NCI-H524 (cell line): Measurements from ENCODE around the gene FKBP5.
A peak's percentile ranks its signal among the peaks of the same experiment; 100 is the strongest.
"Not testable (repeated sequence)": the region's sequence is repeated elsewhere in the genome, so short reads cannot be mapped to it uniquely, and the experiment has no call there.

Source experiments
- DNase-seq, 2 experiments: peaks; one replicate each; lab custom pipeline; 2025; lab: John Stamatoyannopoulos, UW

FKBP5 gene

DNA sequence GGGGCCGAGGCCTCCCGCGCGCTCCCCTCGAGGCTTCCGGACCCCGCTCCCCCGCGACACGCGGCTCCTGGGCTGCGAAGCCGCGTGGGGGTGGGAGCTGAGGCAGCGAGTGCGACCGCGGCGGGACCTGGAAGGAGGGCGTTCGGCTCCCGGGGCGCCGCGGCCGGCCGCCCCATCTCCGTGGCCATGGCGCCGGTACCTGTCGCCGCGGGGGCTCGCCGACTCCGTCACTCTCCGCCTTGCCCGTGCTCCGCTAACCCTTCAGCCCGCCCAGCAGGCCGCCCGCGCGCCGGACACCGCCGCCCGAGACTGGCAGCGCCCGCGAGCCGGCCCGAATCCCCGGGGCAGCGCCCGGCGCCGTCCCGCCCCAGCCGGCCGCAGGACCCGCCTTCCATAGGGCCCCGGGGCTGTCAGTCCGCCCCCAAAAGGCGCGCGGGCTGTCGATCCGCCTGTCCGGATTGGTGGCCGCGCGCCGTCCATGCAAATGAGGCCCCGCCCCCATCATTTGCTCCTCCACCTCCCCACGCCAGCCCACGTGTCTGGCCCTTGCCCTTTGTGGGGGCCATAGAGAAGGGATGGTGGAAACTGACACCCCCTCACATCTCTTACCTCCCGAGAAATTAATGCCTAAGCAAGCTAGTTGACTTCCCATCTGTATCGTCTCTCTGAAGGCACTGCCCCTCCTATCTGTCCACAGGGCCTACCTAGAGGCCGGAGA is at the start of gene FKBP5:
Gene FKBP5, minus strand, starts transcription at position 311 of the 718 bp plus-strand sequence. CDS start 46,091 bp downstream, outside the sequence.
- DNase-seq: peak; percentile 62 to 77

- peak; percentile 62 to 90 for DNase-seq
These were observed 48.9 kb upstream of the FKBP5 start for GRCh38 chr6:35737413-35738211.

- no peak for DNase-seq
These were observed 48.3 kb upstream of the FKBP5 start, which contains the start of gene ARMC12 for GRCh38 chr6:35736982-35737412. Gene ARMC12 (plus strand): TSS chr6:35737032. CDS start chr6:35737109, 77 bp downstream.

DNA sequence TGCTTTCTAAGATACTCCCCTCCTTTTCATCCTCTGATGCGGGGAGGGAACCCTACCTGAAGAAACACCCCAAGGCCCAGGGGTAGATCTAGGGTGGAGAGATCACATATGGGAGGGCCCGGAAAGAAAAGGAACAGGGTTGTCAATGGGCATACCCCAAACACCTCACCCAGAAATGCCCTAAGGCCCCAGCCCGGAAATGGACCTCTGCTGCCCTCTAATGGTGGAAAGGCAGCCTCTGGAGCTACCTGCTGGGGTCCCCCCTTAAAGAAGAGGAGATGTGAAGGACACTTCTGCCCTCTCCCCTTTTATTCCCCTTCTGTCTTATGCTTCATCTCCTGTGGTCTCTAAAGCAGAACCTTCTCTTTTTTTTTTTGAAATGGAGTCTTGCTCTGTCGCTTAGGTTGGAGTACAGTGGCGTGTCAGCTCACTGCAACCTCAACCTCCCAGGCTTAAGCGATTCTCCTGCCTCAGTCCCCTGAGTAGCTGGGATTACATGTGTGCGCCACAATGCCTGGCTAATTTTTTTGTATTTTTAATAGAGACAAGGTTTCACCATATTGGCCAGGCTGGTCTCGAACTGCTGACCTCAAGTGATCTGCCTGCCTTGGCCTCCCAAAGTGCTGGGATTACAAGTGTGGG is 47.7 kb upstream of the FKBP5 start:
- DNase-seq: peak; percentile 61 to 74

GRCh38 chr6:35735452-35735851 is 46.7 kb upstream of the FKBP5 start:
- DNase-seq: no peak

GRCh38 chr6:35734319-35734718 is 45.6 kb upstream of the FKBP5 start:
- not testable (repeated sequence) for DNase-seq

DNA sequence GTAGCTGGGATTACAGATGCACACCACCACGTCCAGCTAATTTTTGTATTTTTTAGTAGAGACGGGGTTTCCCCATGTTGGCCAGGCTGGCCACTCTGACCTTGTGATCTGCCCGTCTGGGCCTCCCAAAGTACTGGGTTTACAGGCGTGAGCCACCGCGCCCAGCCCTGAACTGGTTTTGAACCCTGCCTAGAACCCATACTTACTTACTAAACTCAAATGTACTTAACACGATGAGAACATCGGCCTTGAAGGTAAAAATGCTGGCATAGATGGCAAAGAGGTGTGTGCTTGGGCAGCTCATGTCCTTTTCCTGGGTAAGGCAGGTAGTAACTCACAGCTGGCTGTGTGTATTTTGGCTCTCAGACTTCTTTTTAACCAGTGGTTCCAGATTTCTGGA is 44.9 kb upstream of the FKBP5 start:
- no peak for DNase-seq

DNA sequence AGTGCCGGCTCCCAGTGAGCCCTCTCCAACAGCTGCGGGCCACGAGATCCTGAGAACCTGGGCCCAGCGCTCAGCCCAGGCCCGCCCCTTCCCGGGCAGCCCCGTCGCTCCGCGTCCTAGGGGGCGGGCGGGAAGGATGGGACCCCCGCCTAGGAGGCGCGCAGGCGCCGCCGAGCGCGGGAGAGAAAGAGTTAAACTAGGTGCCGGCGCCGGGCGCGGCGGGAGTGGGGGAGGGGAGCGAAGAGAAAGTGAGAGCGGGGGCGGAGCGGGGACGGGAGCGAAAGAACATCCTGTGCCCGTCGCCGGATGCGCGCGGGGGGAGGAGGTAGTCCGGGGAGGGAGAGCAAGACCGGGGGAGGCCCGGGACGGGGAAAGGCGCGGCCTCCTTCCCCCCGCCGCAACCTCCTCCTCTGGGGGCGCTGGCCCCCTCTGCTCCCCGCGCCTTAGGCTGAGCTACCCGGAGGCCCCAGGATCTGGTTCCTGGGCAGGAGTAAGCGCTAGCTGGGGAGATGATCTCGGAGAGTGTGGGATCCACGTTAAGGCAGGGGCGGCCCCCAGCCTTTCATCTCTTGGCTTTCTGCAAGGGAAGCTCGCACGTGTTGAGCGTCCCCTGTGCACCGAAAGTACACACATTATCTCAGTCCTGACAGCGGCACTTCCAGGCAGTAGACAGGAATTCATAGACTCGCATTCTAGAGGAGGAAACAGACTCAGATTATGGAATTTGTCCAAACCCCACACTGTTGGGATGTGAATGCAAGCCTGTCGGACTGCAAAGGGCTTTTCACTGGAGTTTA is 43.2 kb upstream of the FKBP5 start:
- peak; percentile 66 to 75 for DNase-seq

DNA sequence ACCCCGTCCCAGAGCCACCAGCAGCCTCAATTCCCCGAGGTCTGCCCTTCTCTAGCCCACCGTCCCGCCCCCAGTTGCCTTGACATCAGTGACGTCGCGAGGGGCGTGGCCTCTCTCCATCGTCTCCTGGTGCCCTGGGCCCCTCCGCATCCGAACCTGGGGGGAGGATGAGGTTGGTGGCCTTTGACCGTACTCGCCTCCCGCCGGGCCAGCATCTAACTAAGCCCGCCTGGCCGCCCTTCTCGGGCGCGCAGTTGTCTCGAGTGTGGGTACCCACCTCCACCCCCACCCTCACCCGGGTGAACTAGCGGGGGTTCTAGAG is 42.7 kb upstream of the FKBP5 start:
- peak; percentile 66 to 75 for DNase-seq

- no peak for DNase-seq
These were observed 42.2 kb upstream of the FKBP5 start for GRCh38 chr6:35730745-35731413.

GRCh38 chr6:35729722-35730121 is 41.0 kb upstream of the FKBP5 start:
- no peak for DNase-seq

- DNase-seq: peak in 1 of 2 experiments; percentile 14
These were observed 40.3 kb upstream of the FKBP5 start for GRCh38 chr6:35728683-35729678.

DNA sequence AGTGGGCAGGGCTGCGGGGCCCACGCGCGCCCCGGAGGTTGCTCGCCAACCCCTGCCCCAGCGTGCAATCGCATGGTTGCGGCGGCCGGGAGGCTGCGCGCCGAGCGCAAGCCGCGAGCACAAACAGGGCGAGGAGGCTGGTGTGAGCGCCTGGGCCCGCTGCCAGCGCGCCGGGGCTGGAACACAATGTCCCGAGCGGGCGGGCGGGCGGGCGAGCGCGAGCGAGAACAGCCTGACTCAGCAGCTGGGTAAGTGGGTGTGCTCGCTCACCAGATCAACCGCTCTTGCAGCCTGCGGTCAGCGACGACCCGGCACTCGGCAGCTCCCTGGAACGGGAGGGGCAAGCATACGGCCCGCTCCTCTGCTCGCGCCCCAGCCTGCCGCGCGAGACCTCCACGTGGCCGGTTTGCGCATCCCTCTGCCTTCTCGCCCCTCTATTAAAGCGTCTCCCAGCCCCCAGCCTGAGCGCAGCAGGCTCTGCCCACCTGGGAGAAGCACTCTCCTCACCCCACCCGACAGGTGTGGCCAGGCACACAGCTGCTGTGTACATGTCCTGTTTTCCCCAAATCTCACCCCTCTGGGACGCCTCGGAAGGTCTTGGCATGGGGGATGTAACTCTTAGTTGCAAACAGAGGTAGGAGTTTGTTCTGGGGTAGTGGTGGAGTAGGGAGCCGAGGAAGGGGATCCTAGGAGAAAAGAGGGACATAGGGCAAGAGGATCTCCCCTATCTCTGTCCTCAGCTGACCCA is 39.4 kb upstream of the FKBP5 start:
- peak; percentile 73 to 77 for DNase-seq

DNA sequence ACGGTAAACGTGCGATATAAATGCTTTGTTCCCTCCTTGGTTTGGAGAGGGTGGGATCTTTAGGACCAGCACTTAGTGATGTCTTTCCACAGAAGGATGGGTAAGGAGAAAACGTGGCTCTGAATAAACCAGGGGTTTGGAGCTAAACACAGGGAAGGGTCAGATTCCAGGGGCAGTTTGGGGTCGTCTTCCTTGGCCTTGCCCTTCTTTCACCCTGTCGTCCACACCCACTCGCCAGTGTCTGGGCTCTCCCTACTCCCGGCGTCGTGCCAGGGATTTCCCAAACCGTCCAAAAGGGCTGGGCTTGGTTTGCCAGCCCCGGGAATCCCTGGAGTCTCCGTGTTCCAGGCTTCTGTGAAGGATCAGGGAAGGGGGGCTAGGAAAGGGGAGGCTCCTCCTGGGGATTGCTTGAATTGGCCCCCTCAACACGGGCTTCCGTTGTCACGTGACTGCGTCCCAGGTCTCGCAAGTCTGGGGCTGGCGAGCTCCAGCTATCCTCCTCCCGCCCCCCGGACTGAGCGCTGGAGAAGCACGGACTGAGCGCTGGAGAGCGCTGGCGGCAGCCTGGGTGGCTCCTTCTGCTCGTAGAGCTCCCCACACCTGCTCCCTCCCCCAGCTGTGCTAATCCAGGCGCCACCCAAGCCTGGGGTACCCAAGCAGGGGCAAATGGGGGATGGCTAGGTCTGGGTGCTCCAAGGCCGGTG is 38.7 kb upstream of the FKBP5 start:
- DNase-seq: peak; percentile 52 to 77

DNA sequence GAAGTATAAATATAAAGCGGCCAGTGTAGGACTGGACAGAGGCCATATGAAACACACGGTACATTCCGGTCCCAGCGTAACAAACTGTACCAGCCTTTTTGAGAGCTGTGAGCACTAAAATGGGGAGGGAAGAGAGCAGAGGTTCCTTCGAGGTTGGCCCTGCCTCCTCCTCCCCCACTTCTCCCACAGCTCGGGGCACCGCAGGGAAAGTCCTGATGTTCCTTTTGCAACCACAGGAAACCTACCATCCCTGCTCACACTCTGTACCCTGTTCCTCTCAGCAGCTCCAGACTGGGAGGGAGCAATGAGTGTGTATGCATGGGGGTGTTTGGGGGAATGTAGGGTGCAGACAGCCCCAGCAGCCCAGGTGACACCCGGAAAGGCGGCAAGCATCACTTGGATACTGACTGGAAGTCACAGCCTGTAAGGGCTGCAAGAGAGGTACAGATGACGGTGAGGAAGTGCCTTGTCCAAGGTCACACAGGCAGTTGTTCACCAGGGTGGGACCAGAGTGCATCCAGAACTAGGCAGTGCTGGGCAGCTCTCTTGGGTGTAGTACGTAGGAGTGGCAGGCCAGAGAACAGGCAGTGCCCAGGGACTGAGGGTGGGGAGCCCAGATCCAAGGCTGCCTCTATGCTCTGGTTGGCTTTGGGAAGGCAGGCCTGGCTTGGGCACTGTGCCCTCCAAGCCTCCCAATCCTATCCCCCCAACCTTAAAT is 37.2 kb upstream of the FKBP5 start:
- DNase-seq: no peak

GRCh38 chr6:35725081-35725708 is 36.5 kb upstream of the FKBP5 start:
- DNase-seq: no peak

- DNase-seq: no peak
These were observed 35.8 kb upstream of the FKBP5 start for GRCh38 chr6:35724471-35724870.

DNA sequence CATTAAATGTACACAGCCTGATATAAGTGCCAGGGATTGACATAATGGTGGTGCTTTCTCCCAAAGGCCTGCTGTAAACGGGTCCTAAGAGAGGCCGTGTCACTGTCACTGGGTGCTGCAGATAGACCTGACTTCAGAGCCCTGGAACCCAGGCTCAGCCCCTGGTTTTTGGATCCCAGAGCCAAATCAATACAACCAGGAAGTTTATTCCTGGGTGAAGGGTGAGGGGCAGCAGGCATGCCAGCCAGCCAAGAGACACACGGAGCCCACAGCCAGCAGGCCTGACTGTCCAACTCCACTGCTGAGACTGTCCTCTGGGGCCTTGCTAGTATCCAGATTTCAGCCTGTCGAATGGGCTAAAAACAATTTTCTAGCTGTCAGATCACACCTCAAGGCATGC is 35.3 kb upstream of the FKBP5 start:
- DNase-seq: no peak
